Left lung (tissue), 10 donors: ENCODE data around the gene PAM. TPM values are rescaled to one million over a fixed set of nuclear protein-coding genes. Genes with fewer than 3 reads are reported as not detected.

ENCODE experiments used
- ATAC-seq: fragments of 200-7000 bp; cut with Tn5 transposase; one replicate; pipeline ENCODE4 v1.9.1; 2020; ENCODE audit warnings: moderate library complexity
- DNase-seq, 4 donors: peaks; one replicate each; pipeline ENCODE4 v3.0.0-alpha.2; 2013 to 2020
- H3K27ac ChIP-seq, 2 donors: fragments of 200-600 bp; sonication (generic) in 1 of 2; one replicate each; pipeline versions ENCODE4 v1.5.0 to v1.8.0; 2020 to 2021
- H3K27me3 ChIP-seq, 2 donors: fragments of 200-600 bp; sonication (generic) in 1 of 2; one replicate each; pipeline versions ENCODE4 v1.5.0 to v1.8.0; 2020 to 2021
- H3K36me3 ChIP-seq, 2 donors: fragments of 200-600 bp; sonication (generic) in 1 of 2; one replicate each; pipeline versions ENCODE4 v1.5.0 to v1.8.0; 2020 to 2021
- H3K4me1 ChIP-seq, 2 donors: fragments of 200-600 bp; one replicate each; pipeline ENCODE4 v1.8.0; 2021
- H3K4me3 ChIP-seq, 2 donors: fragments of 200-600 bp; sonication (generic) in 1 of 2; one replicate each; pipeline versions ENCODE4 v1.5.0 to v1.8.0; 2020 to 2021; ENCODE audit warnings: mild to moderate bottlenecking in 1 of 2
- H3K9me3 ChIP-seq, 2 donors: fragments of 200-600 bp; sonication (generic) in 1 of 2; one replicate each; pipeline versions ENCODE4 v1.5.0 to v1.8.0; 2020 to 2021
- CTCF ChIP-seq, 2 donors: fragments of 200-600 bp; sonication (generic) in 1 of 2; IDR thresholded peaks; one replicate each; pipeline versions ENCODE4 v1.5.0 to v1.8.0; 2021; ENCODE audit warnings: antibody characterized with exemption in 2 of 2
- intact Hi-C, 2 donors: fragments of 100-400 bp; cut with DNase I; formaldehyde crosslinking; loops; one replicate each; pipeline versions ENCODE4 v1.11.2 to v1.14.2; 2022
- polyA plus RNA-seq, 6 donors: library from polyadenylated mRNA; unstranded; fragments of 120-200 nt; gene quantifications; one replicate each; pipeline ENCODE4 v1.2.1, GENCODE V29; 2013; ENCODE audit not compliant: insufficient read length in 6 of 6
- total RNA-seq, 2 donors: library from RNA; stranded (reverse); fragmentation: NEBNext Ultra II Directional; extraction: Animal tissue kit (Norgen Biotek cat#: 25700); gene quantifications; one replicate each; pipeline ENCODE4 v1.2.1, GENCODE V29; 2021
- donor health status: DM: no; HTN: yes; CAD: no.
- donor health status: DM: no; HTN: no; CAD: no.

PAM gene
- total and polyA plus RNA-seq, 8 donors = 93.3 to 427 (median 145) TPM

- H3K27ac ChIP-seq = no peak overlapping the region
- no peak overlapping the region for H3K4me3 ChIP-seq
- H3K36me3 ChIP-seq = peaks cover 0 to 23% of the 10 kb centered on the region in 2 donors
- no peaks in the 10 kb centered on the region for H3K9me3 ChIP-seq
- no peaks in the 10 kb centered on the region for H3K4me1 ChIP-seq
- DNase-seq (no peak), ATAC-seq (no peak)
- H3K27me3 ChIP-seq = no peaks in the 10 kb centered on the region
- TF ChIP-seq CTCF (IDR thresholded peaks at IDR 0.05) = no peak
- intact Hi-C loops = no loop called here
Measured at GRCh38 chr5:103005276-103005675, 250.2 kb downstream of the PAM start.

- H3K4me1 ChIP-seq = no peaks in the 10 kb centered on the region
- intact Hi-C loops = no loop called here
- H3K4me3 ChIP-seq = no peak overlapping the region
- no peaks in the 10 kb centered on the region for H3K27me3 ChIP-seq
- DNase-seq = no peak
- peaks cover 0 to 24% of the 10 kb centered on the region in 2 donors for H3K36me3 ChIP-seq
- TF ChIP-seq CTCF (IDR thresholded peaks at IDR 0.05) = no peak
- no peak for ATAC-seq
- no peaks in the 10 kb centered on the region for H3K9me3 ChIP-seq
- no peak overlapping the region for H3K27ac ChIP-seq
Measured at GRCh38 chr5:103006921-103007320, 251.8 kb downstream of the PAM start.

- no peaks in the 10 kb centered on the region for H3K4me1 ChIP-seq
- ATAC-seq = peak; percentile 62
Measured at GRCh38 chr5:103010168-103010567, 255.1 kb downstream of the PAM start.

GRCh38 chr5:103013933-103014552 lies 258.9 kb downstream of the PAM start:
- H3K27me3 ChIP-seq = no peaks in the 10 kb centered on the region
- peaks cover 0 to 22% of the 10 kb centered on the region in 2 donors for H3K36me3 ChIP-seq
- no peak overlapping the region for H3K4me3 ChIP-seq
- peak overlapping the region in 1 of 2 donors; percentile 44 for H3K27ac ChIP-seq
- intact Hi-C loops = no loop called here
- no peak for TF ChIP-seq CTCF (IDR thresholded peaks at IDR 0.05)
- no peaks in the 10 kb centered on the region for H3K4me1 ChIP-seq
- DNase-seq (no peak), ATAC-seq (peak; percentile 63)
- no peaks in the 10 kb centered on the region for H3K9me3 ChIP-seq

More at GRCh38 chr5:103010168-103010567, 255.1 kb downstream of the PAM start:
- peak in 2 of 4 donors; percentile 49 to 73 for DNase-seq
- peak overlapping the region in 1 of 2 donors; percentile 5 for H3K27ac ChIP-seq
- TF ChIP-seq CTCF (IDR thresholded peaks at IDR 0.05) = no peak
- H3K27me3 ChIP-seq = no peaks in the 10 kb centered on the region
- H3K9me3 ChIP-seq = no peaks in the 10 kb centered on the region
- H3K4me3 ChIP-seq = no peak overlapping the region
- peaks cover 0 to 33% of the 10 kb centered on the region in 2 donors for H3K36me3 ChIP-seq
- intact Hi-C loops = no loop called here

GRCh38 chr5:103014983-103015382 lies 259.9 kb downstream of the PAM start:
- Histone ChIP-seq H3K9me3 (no peaks in the 10 kb centered on the region), H3K27me3 (no peaks in the 10 kb centered on the region), H3K36me3 (peaks cover 0 to 17% of the 10 kb centered on the region in 2 donors), H3K4me1 (no peaks in the 10 kb centered on the region), H3K4me3 (no peak overlapping the region), H3K27ac (peak overlapping the region in 1 of 2 donors; percentile 40)
- intact Hi-C loops = no loop called here
- TF ChIP-seq CTCF (IDR thresholded peaks at IDR 0.05) = no peak
- peak; percentile 74 for ATAC-seq
- peak in 1 of 4 donors; percentile 26 for DNase-seq
